GM12878 (cell line): ENCODE results near the gene COL26A1. TPM values are rescaled to one million over a fixed set of nuclear protein-coding genes. Genes with fewer than 3 reads are reported as not detected.

Source experiments
- ATAC-seq: fragments of 200-7000 bp; cut with Tn5 transposase; 3 replicates; pipeline ENCODE4 v1.9.1; 2020; ENCODE audit warnings: mild to moderate bottlenecking, moderate library complexity
- BruUV-seq: library from RNA; stranded (reverse); fragments of 400-500 nt; replicated peaks from 2 replicates; lab custom pipeline; 2021; lab: Mats Ljungman, UMichigan
- CTCF ChIA-PET: fragments of 300-600 bp; sonication (Branson Sonifier 250); formaldehyde crosslinking; extraction: SDS; loops from one replicate; lab custom pipeline; 2021; ENCODE audit warnings: inconsistent platforms; lab: Yijun Ruan, JAX
- POLR2A ChIA-PET: fragments of 350-600 bp; formaldehyde crosslinking; extraction: SDS; loops from one replicate; lab custom pipeline; 2021; ENCODE audit warnings: inconsistent platforms; lab: Charles Lee
- RAD21 ChIA-PET: fragments of 300-600 bp; sonication (Branson Sonifier 250); formaldehyde crosslinking; loops from one replicate; lab custom pipeline; 2023; ENCODE audit warnings: antibody characterized with exemption; ENCODE audit not compliant: unreplicated experiment; lab: Charles Lee
- SMC1A ChIA-PET: fragments of 300-600 bp; sonication (Branson Sonifier 250); formaldehyde crosslinking; loops from one replicate; lab custom pipeline; 2023; ENCODE audit not compliant: unreplicated experiment, uncharacterized antibody; lab: Charles Lee
- DNase-seq: peaks from one replicate; pipeline ENCODE4 v3.0.0-alpha.2; 2011; ENCODE audit warnings: low read depth, low spot score
- FAIRE-seq: peaks from 3 replicates; lab custom pipeline; 2011; peaks lifted over from hg19 to GRCh38; lab: Jason Lieb, UNC
- H2AFZ ChIP-seq: 2 replicates; pipeline ENCODE4 v1.6.0; 2011; ENCODE audit warnings: low read depth, low read length, control low read depth; ENCODE audit not compliant: control insufficient read depth
- H3K27ac ChIP-seq: 2 replicates; pipeline ENCODE4 v1.5.1; 2011; ENCODE audit warnings: control low read depth; ENCODE audit not compliant: control insufficient read depth, insufficient read depth
- H3K27me3 ChIP-seq, 2 experiments: replicated peaks in 1 of 2; 2 replicates each; pipeline versions ENCODE4 v1.6.0 to v1.6.1; 2011; ENCODE audit warnings: low read length in 1 of 2; ENCODE audit not compliant: control insufficient read depth in 2 of 2, insufficient read depth in 2 of 2
- H3K36me3 ChIP-seq, 2 experiments: 2 replicates each; pipeline ENCODE4 v1.5.1; 2011; ENCODE audit warnings: low read length in 1 of 2; ENCODE audit not compliant: control insufficient read depth in 2 of 2, insufficient read depth in 2 of 2
- H3K4me1 ChIP-seq: 2 replicates; pipeline ENCODE4 v1.6.1; 2011; ENCODE audit warnings: mild to moderate bottlenecking, low read length, moderate library complexity, mixed read lengths; ENCODE audit not compliant: control insufficient read depth, insufficient read depth
- H3K4me2 ChIP-seq: 2 replicates; pipeline ENCODE4 v1.6.0; 2011; ENCODE audit warnings: control low read depth; ENCODE audit not compliant: control insufficient read depth, insufficient read depth
- H3K4me3 ChIP-seq: fragments of 200-600 bp; sonication (generic); 2 replicates; pipeline ENCODE4 v1.5.1; 2016
- H3K79me2 ChIP-seq: 2 replicates; pipeline ENCODE4 v1.6.0; 2011; ENCODE audit warnings: low read length; ENCODE audit not compliant: control insufficient read depth, insufficient read depth
- H3K9ac ChIP-seq: 2 replicates; pipeline ENCODE4 v1.8.0; 2011; ENCODE audit warnings: low read length, control low read depth, mixed read lengths; ENCODE audit not compliant: control insufficient read depth, insufficient read depth
- H3K9me3 ChIP-seq: replicated peaks from 3 replicates; pipeline ENCODE4 v1.5.1; 2011; ENCODE audit warnings: mild to moderate bottlenecking, low read length; ENCODE audit not compliant: control insufficient read depth, insufficient read depth
- H4K20me1 ChIP-seq: 2 replicates; pipeline ENCODE4 v1.6.0; 2011; ENCODE audit not compliant: control insufficient read depth, insufficient read depth
- ATF2 ChIP-seq: IDR thresholded peaks from 2 replicates; pipeline ENCODE4 v1.6.1; 2012; ENCODE audit warnings: low read length, inconsistent platforms
- CTCF ChIP-seq, 3 experiments: IDR thresholded peaks in 2 of 3; conservative IDR thresholded peaks in 1 of 3; 2 replicates each; pipeline ENCODE4 v1.5.1; 2011; ENCODE audit warnings: low read depth in 3 of 3, low read length in 3 of 3, mild to moderate bottlenecking in 3 of 3, control low read depth in 2 of 3, moderate library complexity in 2 of 3, inconsistent platforms in 1 of 3, mixed read lengths in 1 of 3; ENCODE audit not compliant: control insufficient read depth in 2 of 3, insufficient read depth in 1 of 3; ENCODE audit errors: extremely low read depth in 1 of 3
- KLF5 ChIP-seq: fragments of 450-650 bp; IDR thresholded peaks from 2 replicates; pipeline ENCODE4 v1.6.1; 2014; ENCODE audit warnings: mild to moderate bottlenecking; ENCODE audit not compliant: partially characterized antibody
- MEF2B ChIP-seq: fragments of 450-650 bp; IDR thresholded peaks from 2 replicates; pipeline ENCODE4 v1.6.1; 2018; ENCODE audit warnings: mild to moderate bottlenecking, moderate library complexity; ENCODE audit not compliant: partially characterized antibody, poor library complexity, severe bottlenecking
- PAX8 ChIP-seq: fragments of 450-650 bp; IDR thresholded peaks from 2 replicates; pipeline ENCODE4 v1.6.1; 2017; ENCODE audit warnings: mild to moderate bottlenecking, moderate library complexity
- POLR2A ChIP-seq: IDR thresholded peaks from 2 replicates; pipeline ENCODE4 v1.6.1; 2011; ENCODE audit warnings: low read depth, mild to moderate bottlenecking, low read length
- RAD21 ChIP-seq: IDR thresholded peaks from 2 replicates; pipeline ENCODE4 v1.6.1; 2011; ENCODE audit warnings: mild to moderate bottlenecking, low read depth, low read length, moderate library complexity; ENCODE audit not compliant: insufficient read depth
- RBBP5 ChIP-seq: fragments of 200-600 bp; sonication (generic); conservative IDR thresholded peaks from 2 replicates; pipeline ENCODE4 v1.6.1; 2016
- SIX5 ChIP-seq: IDR thresholded peaks from 2 replicates; pipeline ENCODE4 v1.6.1; 2011; ENCODE audit warnings: mild to moderate bottlenecking, low read depth, low read length, moderate library complexity; ENCODE audit not compliant: severe bottlenecking
- SKIL ChIP-seq: fragments of 450-650 bp; IDR thresholded peaks from 2 replicates; pipeline ENCODE4 v1.6.1; 2017; ENCODE audit warnings: mild to moderate bottlenecking, low read depth, inconsistent platforms; ENCODE audit not compliant: poor library complexity, severe bottlenecking
- SMARCA5 ChIP-seq: fragments of 450-650 bp; IDR thresholded peaks from 2 replicates; pipeline ENCODE4 v1.6.1; 2017; ENCODE audit warnings: mild to moderate bottlenecking
- SMC3 ChIP-seq: IDR thresholded peaks from 2 replicates; pipeline ENCODE4 v1.6.1; 2011; ENCODE audit warnings: low read length, improper control_type of control experiment, borderline replicate concordance
- STAT1 ChIP-seq: fragments of 450-650 bp; conservative IDR thresholded peaks from 2 replicates; pipeline ENCODE4 v1.6.1; 2014; ENCODE audit warnings: antibody characterized with exemption, mild to moderate bottlenecking
- ZNF207 ChIP-seq: fragments of 450-650 bp; IDR thresholded peaks from 2 replicates; pipeline ENCODE4 v1.6.1; 2014; ENCODE audit warnings: antibody characterized with exemption, mild to moderate bottlenecking, borderline replicate concordance
- ZNF274 ChIP-seq: IDR thresholded peaks from one replicate; pipeline ENCODE4 v1.8.0; 2011; ENCODE audit not compliant: insufficient read length, insufficient read depth
- ZNF384 ChIP-seq: IDR thresholded peaks from 2 replicates; pipeline ENCODE4 v1.6.1; 2012; ENCODE audit warnings: low read depth, mild to moderate bottlenecking, low read length, improper control_type of control experiment, borderline replicate concordance
- WGBS: methylation state at CpG from one replicate; pipeline ENCODE4 v1.1.6; 2016; ENCODE audit warnings: low lambda C conversion rate; ENCODE audit not compliant: insufficient replicate concordance, insufficient coverage; ENCODE audit errors: missing lambda C conversion rate; 5-methylcytosine and 5-hydroxymethylcytosine counted together
- in situ Hi-C: fragments of 300-500 bp; cut with MboI; formaldehyde crosslinking; loops from 9 replicates; pipeline ENCODE4 v1.14.3; 2018; ENCODE audit warnings: mixed read lengths
- intact Hi-C: fragments of 100-400 bp; cut with micrococcal nuclease; formaldehyde crosslinking; loops from one replicate; pipeline ENCODE4 v1.14.2; 2022; ENCODE audit not compliant: unreplicated experiment
- polyA plus RNA-seq, 11 experiments: library from polyadenylated mRNA; depleted of rRNA in 4 of 11; unstranded in 6 of 11; stranded (reverse) in 5 of 11; fragments of >200 nt; fragmentation: Nextera tagmentation in 4 of 11; fragmentation: Illumina TruSeq in 1 of 11; extraction: Ambion mirVana in 4 of 11; extraction: Trizol in 1 of 11; gene quantifications; 1 replicate in 1 of 11; 2 replicates in 10 of 11; pipeline versions ENCODE4 v1.2.1 to v1.2.3, GENCODE V29; 2011 to 2016; ENCODE audit warnings: inconsistent platforms in 2 of 11, missing spikeins in 2 of 11, low read depth in 1 of 11
- total RNA-seq, 4 experiments: library from RNA; depleted of rRNA in 3 of 4; stranded (reverse); fragments of >200 nt in 3 of 4; fragmentation: Illumina TruSeq in 1 of 4; extraction: Trizol in 1 of 4; gene quantifications; 2 replicates each; pipeline versions ENCODE4 v1.2.1 to v1.2.3, GENCODE V29; 2013 to 2021

COL26A1 gene
- total and polyA plus RNA-seq, 10 of the 15 experiments (the other 5 are each of a cell fraction or from before 2014, with no cell fraction given): 0.08 TPM; not detected in 9

- peak; percentile 83 for ATAC-seq
- RAD21 ChIA-PET: no interaction called here
- POLR2A ChIA-PET: no interaction called here
- H3K4me1 ChIP-seq: no peaks in the 10 kb centered on the region
- H3K9ac ChIP-seq: no peak overlapping the region
- TF ChIP-seq RBBP5: no peak
- TF ChIP-seq ATF2: no peak
- no peak for TF ChIP-seq STAT1
- TF ChIP-seq SIX5: no peak
- no peak for TF ChIP-seq SMARCA5
- TF ChIP-seq SKIL: no peak
- TF ChIP-seq PAX8: no peak
- no peak for TF ChIP-seq POLR2A
- TF ChIP-seq SMC3: peak; percentile 25; the same call in 1 of the 2 replicates
- no peak for TF ChIP-seq ZNF274
- TF ChIP-seq ZNF384: no peak
- TF ChIP-seq ZNF207: no peak
- TF ChIP-seq RAD21: peak; percentile 69
- no peak for TF ChIP-seq KLF5
- peak; percentile 43 for TF ChIP-seq MEF2B
- TF ChIP-seq CTCF (IDR thresholded peaks at IDR 0.05 in 2 of 3, conservative IDR thresholded peaks at IDR 0.05 in 1 of 3; ENCODE audit: control insufficient read depth in 2 of 3, extremely low read depth in 1 of 3, insufficient read depth in 1 of 3, low read depth in 3 of 3, low read length in 3 of 3): peak; percentile 77 to 86 (median 82)
- H4K20me1 ChIP-seq: no peaks in the 10 kb centered on the region
- no peak overlapping the region for H3K27ac ChIP-seq
- BruUV-seq: no TSS peak
- in situ Hi-C loops (no loop called here), intact Hi-C loops (loop anchor here (2.0 kb wide), 1 partner anchor 174 kb away; no protein-coding TSS in a partner anchor)
- H2AFZ ChIP-seq: no peak overlapping the region
- H3K27me3 ChIP-seq: no peaks in the 10 kb centered on the region
- WGBS: 14% methylated on average over 14 of the region's 15 CpGs
- no peak for FAIRE-seq
- H3K36me3 ChIP-seq: no peaks in the 10 kb centered on the region
- no peak overlapping the region for H3K4me3 ChIP-seq
- CTCF ChIA-PET: interaction anchor here (0.6 to 0.7 kb wide), 2 partner anchors 244 to 729 kb away, joined by 3 to 4 read pairs; no protein-coding TSS in a partner anchor
- no peak overlapping the region for H3K4me2 ChIP-seq
- SMC1A ChIA-PET: no interaction called here
- no peak for DNase-seq
- no peaks in the 10 kb centered on the region for H3K79me2 ChIP-seq
- no peaks in the 10 kb centered on the region for H3K9me3 ChIP-seq
Observed at GRCh38 chr7:101538596-101539459, 176.2 kb downstream of the COL26A1 start.
